HG02642 (cell line): ENCODE results near the gene UGT1A6.
"Not testable (repeated sequence)": the region's sequence is repeated elsewhere in the genome, so short reads cannot be mapped to it uniquely, and the experiment has no call there.

Source experiments
- ATAC-seq: cut with Tn5 transposase; IDR thresholded peaks from one replicate; pipeline ENCODE4 v1.9.1; 2021; ENCODE audit warnings: mild to moderate bottlenecking; ENCODE audit not compliant: unreplicated experiment, poor library complexity

Gene UGT1A6

GRCh38 chr2:233692648-233693047, at the start of gene UGT1A6:
UGT1A6 (plus strand) TSS chr2:233692890; CDS start chr2:233693005, 115 bp downstream.
- ATAC-seq, result no peak

GRCh38 chr2:233643128-233643527, 49.6 kb upstream of the UGT1A6 start:
- ATAC-seq, result no peak

- ATAC-seq, result not testable (repeated sequence)
Observed at GRCh38 chr2:233646033-233646432, 46.7 kb upstream of the UGT1A6 start.

GRCh38 chr2:233650981-233651380, 41.7 kb upstream of the UGT1A6 start:
- ATAC-seq, result no peak

GRCh38 chr2:233651430-233651829, 41.3 kb upstream of the UGT1A6 start:
- ATAC-seq, result no peak

- ATAC-seq, result no peak
Observed at GRCh38 chr2:233654501-233654900, 38.2 kb upstream of the UGT1A6 start.

- no peak for ATAC-seq
Observed at GRCh38 chr2:233655043-233655442, 37.6 kb upstream of the UGT1A6 start.

GRCh38 chr2:233655943-233656342, 36.7 kb upstream of the UGT1A6 start:
- ATAC-seq, result not testable (repeated sequence)

GRCh38 chr2:233656443-233656842, 36.2 kb upstream of the UGT1A6 start:
- no peak for ATAC-seq

- no peak for ATAC-seq
Observed at GRCh38 chr2:233658610-233659009, 34.1 kb upstream of the UGT1A6 start.

- ATAC-seq, result no peak
Observed at GRCh38 chr2:233663911-233664310, 28.8 kb upstream of the UGT1A6 start.

- ATAC-seq, result no peak
Observed at GRCh38 chr2:233668605-233669260, 24.0 kb upstream of the UGT1A6 start.

GRCh38 chr2:233671290-233672161, 21.2 kb upstream of the UGT1A6 start, which contains the start of gene UGT1A9:
UGT1A9 (plus strand) TSS chr2:233671898; CDS start chr2:233671935, 37 bp downstream.
- no peak for ATAC-seq

- ATAC-seq, result no peak
Observed at GRCh38 chr2:233672886-233673285, 19.8 kb upstream of the UGT1A6 start.

GRCh38 chr2:233673896-233674295, 18.8 kb upstream of the UGT1A6 start:
- ATAC-seq, result no peak

- no peak for ATAC-seq
Observed at GRCh38 chr2:233674314-233674713, 18.4 kb upstream of the UGT1A6 start.

- ATAC-seq, result no peak
Observed at GRCh38 chr2:233674995-233675394, 17.7 kb upstream of the UGT1A6 start.

- no peak for ATAC-seq
Observed at GRCh38 chr2:233676046-233676445, 16.6 kb upstream of the UGT1A6 start.

- ATAC-seq, result no peak
Observed at GRCh38 chr2:233679196-233679595, 13.5 kb upstream of the UGT1A6 start.

- no peak for ATAC-seq
Observed at GRCh38 chr2:233680361-233681045, 12.2 kb upstream of the UGT1A6 start.
